Mesendoderm (in vitro differentiated cells): ENCODE data around the gene AFF1.
A peak's percentile ranks its signal among the peaks of the same experiment; 100 is the strongest.
"Not testable (repeated sequence)": the region's sequence is repeated elsewhere in the genome, so short reads cannot be mapped to it uniquely, and the experiment has no call there.

ENCODE experiments used
- DNase-seq: peaks from one replicate; pipeline ENCODE4 v3.0.0; 2013
- H2AK5ac ChIP-seq: 2 replicates; pipeline ENCODE4 v1.6.1; 2013; ENCODE audit warnings: low read length, inconsistent platforms
- H2BK120ac ChIP-seq: 2 replicates; pipeline ENCODE4 v1.6.1; 2013; ENCODE audit warnings: low read depth, mild to moderate bottlenecking, low read length, moderate library complexity, mixed read lengths
- H2BK15ac ChIP-seq: replicated peaks from 2 replicates; pipeline ENCODE4 v1.6.1; 2013; ENCODE audit warnings: low read depth, mild to moderate bottlenecking, moderate library complexity
- H2BK5ac ChIP-seq: 2 replicates; pipeline ENCODE4 v1.6.1; 2013; ENCODE audit warnings: low read length, inconsistent platforms
- H3K18ac ChIP-seq: 2 replicates; pipeline ENCODE4 v1.6.1; 2013; ENCODE audit warnings: mild to moderate bottlenecking, low read length, mixed read lengths
- H3K23ac ChIP-seq: one replicate; pipeline ENCODE4 v1.6.1; 2013; ENCODE audit warnings: low read length
- H3K27ac ChIP-seq: 2 replicates; pipeline ENCODE4 v1.5.1; 2013; ENCODE audit warnings: low read depth, mild to moderate bottlenecking, inconsistent platforms, low read length, moderate library complexity
- H3K27me3 ChIP-seq: 2 replicates; pipeline ENCODE4 v1.6.1; 2013; ENCODE audit warnings: low read length, control low read depth, mild to moderate bottlenecking, inconsistent platforms; ENCODE audit not compliant: insufficient read depth, poor library complexity
- H3K36me3 ChIP-seq: 2 replicates; pipeline ENCODE4 v1.6.1; 2013; ENCODE audit warnings: low read length, inconsistent platforms; ENCODE audit not compliant: control insufficient read depth, insufficient read depth
- H3K4ac ChIP-seq: one replicate; pipeline ENCODE4 v1.6.1; 2013; ENCODE audit warnings: low read depth, mild to moderate bottlenecking, low read length, moderate library complexity
- H3K4me1 ChIP-seq: 2 replicates; pipeline ENCODE4 v1.6.1; 2013; ENCODE audit warnings: low read depth, low read length, inconsistent platforms; ENCODE audit not compliant: control insufficient read depth
- H3K4me2 ChIP-seq: 2 replicates; pipeline ENCODE4 v1.6.1; 2013; ENCODE audit warnings: low read length
- H3K4me3 ChIP-seq: 2 replicates; pipeline ENCODE4 v1.5.1; 2013; ENCODE audit warnings: mild to moderate bottlenecking, low read length
- H3K56ac ChIP-seq: one replicate; pipeline ENCODE4 v1.6.1; 2013; ENCODE audit warnings: low read length
- H3K79me1 ChIP-seq: 2 replicates; pipeline ENCODE4 v1.6.1; 2013; ENCODE audit warnings: low read length, inconsistent platforms
- H3K79me2 ChIP-seq: 2 replicates; pipeline ENCODE4 v1.6.1; 2013; ENCODE audit warnings: mild to moderate bottlenecking, low read length; ENCODE audit not compliant: control insufficient read depth, insufficient read depth
- H3K9ac ChIP-seq: 2 replicates; pipeline ENCODE4 v1.6.1; 2013; ENCODE audit warnings: low read length, inconsistent platforms
- H4K5ac ChIP-seq: one replicate; pipeline ENCODE4 v1.6.1; 2013; ENCODE audit warnings: low read length
- H4K8ac ChIP-seq: one replicate; pipeline ENCODE4 v1.6.1; 2013; ENCODE audit warnings: low read depth, mild to moderate bottlenecking, control low read depth, low read length, moderate library complexity
- WGBS: extraction: QIAGEN DNeasy Blood & Tissue Kit; methylation state at CpG from one replicate; pipeline ENCODE4 v1.1.7; 2013; ENCODE audit warnings: low lambda C conversion rate, missing lambda C conversion rate; ENCODE audit not compliant: insufficient coverage; ENCODE audit errors: extremely low coverage; 5-methylcytosine and 5-hydroxymethylcytosine counted together

Gene AFF1

GRCh38 chr4:87079967-87080366, 145.2 kb downstream of the AFF1 start:
- H3K23ac ChIP-seq: no peak overlapping the region
- H3K27ac ChIP-seq: no peak overlapping the region

GRCh38 chr4:87080462-87080861, 145.7 kb downstream of the AFF1 start:
- no CpG with 5 or more reads among the region's 3 CpGs for WGBS
- Histone ChIP-seq H3K4me3 (no peak overlapping the region), H3K23ac (no peak overlapping the region), H4K8ac (no peak overlapping the region), H2BK120ac (no peak overlapping the region), H3K36me3 (no peaks in the 10 kb centered on the region), H3K56ac (no peak overlapping the region), H2BK5ac (no peak overlapping the region), H3K4me2 (no peak overlapping the region), H3K79me2 (peaks cover 15% of the 10 kb centered on the region), H3K18ac (no peak overlapping the region), H3K27me3 (no peaks in the 10 kb centered on the region), H3K9ac (no peak overlapping the region), H2AK5ac (no peak overlapping the region), H4K5ac (no peak overlapping the region), H2BK15ac (no peak overlapping the region), H3K27ac (no peak overlapping the region), H3K4me1 (peaks cover 13% of the 10 kb centered on the region), H3K4ac (no peak overlapping the region), H3K79me1 (peaks cover 10% of the 10 kb centered on the region)
- no peak for DNase-seq

More at GRCh38 chr4:87079967-87080366, 145.2 kb downstream of the AFF1 start:
- Histone ChIP-seq H3K36me3 (no peaks in the 10 kb centered on the region), H3K9ac (no peak overlapping the region), H3K4me1 (peaks cover 13% of the 10 kb centered on the region), H4K5ac (no peak overlapping the region), H3K79me1 (peaks cover 10% of the 10 kb centered on the region), H3K4me3 (no peak overlapping the region), H2AK5ac (no peak overlapping the region), H2BK5ac (no peak overlapping the region), H3K27me3 (no peaks in the 10 kb centered on the region), H2BK120ac (no peak overlapping the region), H2BK15ac (no peak overlapping the region), H4K8ac (no peak overlapping the region), H3K18ac (no peak overlapping the region), H3K56ac (no peak overlapping the region), H3K79me2 (peaks cover 15% of the 10 kb centered on the region), H3K4me2 (no peak overlapping the region), H3K4ac (no peak overlapping the region)
- peak; percentile 53 for DNase-seq
- WGBS: no CpG with 5 or more reads among the region's 2 CpGs

GRCh38 chr4:87081826-87082225, 147.0 kb downstream of the AFF1 start:
- Histone ChIP-seq H2AK5ac (no peak overlapping the region), H3K4me3 (no peak overlapping the region), H3K4me1 (peaks cover 13% of the 10 kb centered on the region), H3K27ac (no peak overlapping the region), H3K27me3 (no peaks in the 10 kb centered on the region), H4K8ac (no peak overlapping the region), H3K79me2 (peaks cover 15% of the 10 kb centered on the region), H3K4me2 (no peak overlapping the region), H3K9ac (no peak overlapping the region), H2BK120ac (no peak overlapping the region), H4K5ac (no peak overlapping the region), H3K79me1 (peaks cover 14% of the 10 kb centered on the region), H3K4ac (no peak overlapping the region), H3K56ac (no peak overlapping the region), H2BK5ac (no peak overlapping the region), H3K36me3 (no peaks in the 10 kb centered on the region), H3K23ac (no peak overlapping the region), H3K18ac (no peak overlapping the region), H2BK15ac (no peak overlapping the region)
- DNase-seq: no peak
- no CpG with 5 or more reads among the region's 5 CpGs for WGBS

GRCh38 chr4:87085732-87086131, 150.9 kb downstream of the AFF1 start:
- not testable (repeated sequence) for H3K79me2 ChIP-seq, H2AK5ac ChIP-seq, H3K18ac ChIP-seq, H3K4me3 ChIP-seq, H2BK15ac ChIP-seq, H3K4me2 ChIP-seq, H4K8ac ChIP-seq, H3K23ac ChIP-seq, H3K56ac ChIP-seq, DNase-seq, H4K5ac ChIP-seq, H3K27me3 ChIP-seq, H3K4me1 ChIP-seq, H2BK120ac ChIP-seq, H3K4ac ChIP-seq, H3K36me3 ChIP-seq, H2BK5ac ChIP-seq, H3K27ac ChIP-seq, H3K9ac ChIP-seq
- H3K79me1 ChIP-seq: peaks cover 10% of the 10 kb centered on the region
- no CpG with 5 or more reads among the region's 11 CpGs for WGBS

- no peak overlapping the region for H3K18ac ChIP-seq
- H2BK5ac ChIP-seq: no peak overlapping the region
- no peak for DNase-seq
- H3K79me1 ChIP-seq: peaks cover 10% of the 10 kb centered on the region
- peaks cover 4% of the 10 kb centered on the region for H3K79me2 ChIP-seq
- H3K23ac ChIP-seq: no peak overlapping the region
- H3K56ac ChIP-seq: no peak overlapping the region
- H2AK5ac ChIP-seq: no peak overlapping the region
- no peak overlapping the region for H4K8ac ChIP-seq
- no peak overlapping the region for H4K5ac ChIP-seq
- H2BK120ac ChIP-seq: no peak overlapping the region
- H3K4ac ChIP-seq: no peak overlapping the region
- H2BK15ac ChIP-seq: no peak overlapping the region
- no peak overlapping the region for H3K27ac ChIP-seq
- no peaks in the 10 kb centered on the region for H3K36me3 ChIP-seq
- no peak overlapping the region for H3K4me2 ChIP-seq
- H3K9ac ChIP-seq: no peak overlapping the region
- no CpG with 5 or more reads among the region's 12 CpGs for WGBS
- no peaks in the 10 kb centered on the region for H3K4me1 ChIP-seq
- no peaks in the 10 kb centered on the region for H3K27me3 ChIP-seq
- H3K4me3 ChIP-seq: no peak overlapping the region
These were observed 151.5 kb downstream of the AFF1 start for GRCh38 chr4:87086143-87086805.

GRCh38 chr4:87087015-87087414, 152.2 kb downstream of the AFF1 start:
- Histone ChIP-seq H3K27me3 (no peaks in the 10 kb centered on the region), H4K5ac (no peak overlapping the region), H2BK5ac (no peak overlapping the region), H3K79me2 (peaks cover 2% of the 10 kb centered on the region), H3K4ac (no peak overlapping the region), H3K79me1 (peaks cover 8% of the 10 kb centered on the region), H2BK120ac (no peak overlapping the region), H3K27ac (no peak overlapping the region), H3K4me1 (no peaks in the 10 kb centered on the region), H3K9ac (no peak overlapping the region), H3K36me3 (no peaks in the 10 kb centered on the region), H3K56ac (no peak overlapping the region), H2AK5ac (no peak overlapping the region), H3K18ac (no peak overlapping the region), H4K8ac (no peak overlapping the region), H3K4me3 (no peak overlapping the region), H2BK15ac (no peak overlapping the region), H3K4me2 (no peak overlapping the region), H3K23ac (no peak overlapping the region)
- no CpG with 5 or more reads among the region's 1 CpG for WGBS
- no peak for DNase-seq
